HEK293 (cell line): Measurements from ENCODE around the gene DMBT1.

ENCODE experiments used
- CTCF ChIA-PET: fragments of 350-600 bp; formaldehyde crosslinking; extraction: SDS; loops from one replicate; lab custom pipeline; 2021; ENCODE audit warnings: antibody characterized with exemption; lab: Yijun Ruan, JAX
- POLR2A ChIA-PET: fragments of 300-600 bp; formaldehyde crosslinking; extraction: SDS; loops from one replicate; lab custom pipeline; 2020; ENCODE audit warnings: antibody characterized with exemption, inconsistent platforms; lab: Yijun Ruan, JAX
- H3K27ac ChIP-seq: fragments of 200-500 bp; sonication (Bioruptor generic); 2 replicates; pipeline ENCODE4 v1.5.1; 2014; ENCODE audit warnings: low read depth, low read length, control low read depth, inconsistent platforms; ENCODE audit errors: extremely low read depth
- H3K36me3 ChIP-seq, 2 experiments: fragments of 200-500 bp in 1 of 2; sonication (Bioruptor generic) in 1 of 2; 1 replicate in 1 of 2; 2 replicates in 1 of 2; pipeline ENCODE4 v1.5.1; 2014 to 2017; ENCODE audit warnings: inconsistent platforms in 2 of 2, low read length in 2 of 2; ENCODE audit not compliant: control insufficient read depth in 2 of 2, insufficient read depth in 1 of 2
- H3K4me1 ChIP-seq: fragments of 200-500 bp; sonication (Bioruptor generic); 2 replicates; pipeline ENCODE4 v1.5.1; 2014; ENCODE audit warnings: mild to moderate bottlenecking, low read length, inconsistent platforms; ENCODE audit not compliant: control insufficient read depth, insufficient read depth
- H3K4me3 ChIP-seq: 2 replicates; pipeline ENCODE4 v1.5.1; 2011; ENCODE audit warnings: low read depth, mild to moderate bottlenecking, control low read depth, low read length, moderate library complexity
- H3K9me3 ChIP-seq: fragments of 200-500 bp; sonication (Bioruptor generic); 2 replicates; pipeline ENCODE4 v1.5.1; 2014; ENCODE audit warnings: low read depth, low read length, inconsistent platforms; ENCODE audit not compliant: control insufficient read depth, insufficient read depth
- ZBTB20 ChIP-seq: fragments of 450-650 bp; formaldehyde crosslinking; IDR thresholded peaks from 2 replicates; pipeline ENCODE4 v1.5.1; 2016; ENCODE audit warnings: missing biosample characterization, missing genetic modification characterization
- ZIC2 ChIP-seq: fragments of 450-650 bp; formaldehyde crosslinking; IDR thresholded peaks from 2 replicates; pipeline ENCODE4 v1.5.1; 2016; ENCODE audit warnings: missing biosample characterization, missing genetic modification characterization
- ZNF140 ChIP-seq: fragments of 450-650 bp; formaldehyde crosslinking; IDR thresholded peaks from 2 replicates; pipeline ENCODE4 v1.5.1; 2016; ENCODE audit warnings: missing biosample characterization, missing genetic modification characterization
- ZNF19 ChIP-seq: fragments of 450-650 bp; formaldehyde crosslinking; IDR thresholded peaks from 2 replicates; pipeline ENCODE4; 2016; ENCODE audit warnings: missing biosample characterization, missing genetic modification characterization, low read depth
- ZNF239 ChIP-seq: fragments of 450-650 bp; formaldehyde crosslinking; IDR thresholded peaks from 2 replicates; pipeline ENCODE4 v1.5.1; 2016; ENCODE audit warnings: missing biosample characterization, missing genetic modification characterization
- ZNF292 ChIP-seq: fragments of 450-650 bp; formaldehyde crosslinking; IDR thresholded peaks from 2 replicates; pipeline ENCODE4 v1.5.1; 2016; ENCODE audit warnings: low read depth, missing biosample characterization, missing genetic modification characterization, borderline replicate concordance
- ZNF311 ChIP-seq: fragments of 450-650 bp; formaldehyde crosslinking; IDR thresholded peaks from 2 replicates; pipeline ENCODE4 v1.5.1; 2017; ENCODE audit warnings: missing biosample characterization, missing genetic modification characterization, borderline replicate concordance
- ZNF354C ChIP-seq: fragments of 450-650 bp; formaldehyde crosslinking; IDR thresholded peaks from 2 replicates; pipeline ENCODE4 v1.5.1; 2016; ENCODE audit warnings: missing biosample characterization, missing genetic modification characterization, low read depth, borderline replicate concordance
- ZNF433 ChIP-seq: fragments of 450-650 bp; formaldehyde crosslinking; IDR thresholded peaks from 2 replicates; pipeline ENCODE4 v1.5.1; 2016; ENCODE audit warnings: missing biosample characterization, missing genetic modification characterization, low read depth
- ZNF660 ChIP-seq: fragments of 450-650 bp; IDR thresholded peaks from 2 replicates; pipeline ENCODE4 v1.5.1; 2018; ENCODE audit warnings: missing biosample characterization, mild to moderate bottlenecking, missing genetic modification characterization
- ZNF76 ChIP-seq: fragments of 450-650 bp; formaldehyde crosslinking; IDR thresholded peaks from 2 replicates; pipeline ENCODE4; 2016; ENCODE audit warnings: low read depth, missing biosample characterization, missing genetic modification characterization, borderline replicate concordance
- ZNF768 ChIP-seq: fragments of 450-650 bp; formaldehyde crosslinking; IDR thresholded peaks from 2 replicates; pipeline ENCODE4 v1.5.1; 2018; ENCODE audit warnings: missing biosample characterization, mild to moderate bottlenecking, missing genetic modification characterization
- TF ChIP-seq, protein P1 (sequence below): fragments of 450-650 bp; formaldehyde crosslinking; IDR thresholded peaks from 2 replicates; pipeline ENCODE4 v1.5.1; 2016; ENCODE audit warnings: missing biosample characterization, missing genetic modification characterization
- TF ChIP-seq, protein P2 (sequence below): fragments of 450-650 bp; formaldehyde crosslinking; IDR thresholded peaks from 2 replicates; pipeline ENCODE4 v1.5.1; 2016; ENCODE audit warnings: missing biosample characterization, missing genetic modification characterization, borderline replicate concordance
- TF ChIP-seq, protein P3 (sequence below): fragments of 450-650 bp; formaldehyde crosslinking; IDR thresholded peaks from 2 replicates; pipeline ENCODE4 v1.5.1; 2016; ENCODE audit warnings: missing biosample characterization, missing genetic modification characterization
- TF ChIP-seq, protein P4 (sequence below): fragments of 450-650 bp; formaldehyde crosslinking; IDR thresholded peaks from 2 replicates; pipeline ENCODE4 v1.5.1; 2016; ENCODE audit warnings: missing biosample characterization, missing genetic modification characterization
- TF ChIP-seq, protein P5 (sequence below): fragments of 450-650 bp; formaldehyde crosslinking; IDR thresholded peaks from 2 replicates; pipeline ENCODE4 v1.5.1; 2017; ENCODE audit warnings: missing biosample characterization, missing genetic modification characterization
- TF ChIP-seq, protein P6 (sequence below): fragments of 450-650 bp; formaldehyde crosslinking; IDR thresholded peaks from 2 replicates; pipeline ENCODE4 v1.5.1; 2017; ENCODE audit warnings: missing biosample characterization, missing genetic modification characterization

Gene DMBT1

DNA sequence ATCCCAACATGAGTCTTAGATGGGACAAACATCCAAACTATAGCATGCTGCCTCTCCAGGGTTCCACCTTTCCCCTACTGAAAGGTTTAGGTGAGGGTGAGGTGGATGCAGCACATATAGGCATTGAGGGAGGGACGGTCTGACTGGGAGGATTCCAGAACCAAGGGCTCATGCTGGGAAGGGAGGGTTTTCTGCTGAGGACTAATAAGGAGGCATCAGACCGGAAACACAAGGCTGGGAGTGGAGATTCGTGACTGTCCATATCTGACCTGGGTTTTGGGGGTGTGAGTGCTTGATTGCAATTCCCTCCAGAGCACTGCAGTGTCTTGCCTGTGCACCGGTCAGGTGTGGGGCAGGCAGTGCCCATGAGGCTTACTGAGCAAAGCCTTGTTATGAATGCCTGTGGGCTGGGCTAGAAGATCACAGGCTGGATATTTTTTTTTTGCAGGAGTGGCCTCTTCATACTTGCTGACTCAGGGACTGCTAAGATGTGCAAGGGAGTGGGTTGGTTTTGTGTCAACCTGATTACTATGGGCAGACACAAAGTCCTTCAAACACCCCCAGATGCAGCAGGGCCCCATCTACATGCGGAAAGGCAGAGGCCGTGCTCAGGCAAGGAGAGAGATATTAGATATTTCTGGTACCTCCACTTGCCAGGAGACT, 26.7 kb downstream of the DMBT1 start:
- H3K4me3 ChIP-seq: no peak overlapping the region
- ChIA-PET CTCF (no interaction called here), POLR2A (no interaction called here)
- no peaks in the 10 kb centered on the region for H3K36me3 ChIP-seq
- H3K27ac ChIP-seq: no peak overlapping the region
- TF ChIP-seq ZNF76 (tag by site-specific recombination): no peak
- TF ChIP-seq, protein P1, sequence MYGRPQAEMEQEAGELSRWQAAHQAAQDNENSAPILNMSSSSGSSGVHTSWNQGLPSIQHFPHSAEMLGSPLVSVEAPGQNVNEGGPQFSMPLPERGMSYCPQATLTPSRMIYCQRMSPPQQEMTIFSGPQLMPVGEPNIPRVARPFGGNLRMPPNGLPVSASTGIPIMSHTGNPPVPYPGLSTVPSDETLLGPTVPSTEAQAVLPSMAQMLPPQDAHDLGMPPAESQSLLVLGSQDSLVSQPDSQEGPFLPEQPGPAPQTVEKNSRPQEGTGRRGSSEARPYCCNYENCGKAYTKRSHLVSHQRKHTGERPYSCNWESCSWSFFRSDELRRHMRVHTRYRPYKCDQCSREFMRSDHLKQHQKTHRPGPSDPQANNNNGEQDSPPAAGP (tag by site-specific recombination): peak; percentile 56; the same call in 1 of the 2 replicates
- TF ChIP-seq, all 188 proteins: peak for 1
- no peaks in the 10 kb centered on the region for H3K9me3 ChIP-seq
- H3K4me1 ChIP-seq: no peaks in the 10 kb centered on the region

DNA sequence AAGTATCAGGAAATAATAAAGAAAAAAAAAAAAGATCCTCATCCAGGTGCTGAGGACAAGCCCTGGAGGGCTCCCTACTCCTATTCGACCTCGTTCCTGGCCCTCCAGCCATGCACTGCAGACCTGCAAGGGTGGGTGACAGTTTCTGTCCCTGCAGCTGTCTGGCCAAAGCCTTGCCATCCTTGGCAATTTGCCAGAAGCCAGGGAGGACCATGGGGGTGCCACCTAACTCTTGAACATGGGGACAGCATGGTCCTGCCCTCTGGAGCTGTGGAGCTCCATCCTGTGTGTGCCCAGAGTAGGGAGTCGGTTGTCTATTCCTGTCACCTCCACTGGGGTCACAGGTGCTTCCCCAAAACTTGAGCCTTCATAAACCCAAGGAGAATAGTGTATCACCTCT, 27.8 kb downstream of the DMBT1 start:
- H3K27ac ChIP-seq: no peak overlapping the region
- CTCF ChIA-PET: no interaction called here
- no peaks in the 10 kb centered on the region for H3K9me3 ChIP-seq
- no peaks in the 10 kb centered on the region for H3K36me3 ChIP-seq
- POLR2A ChIA-PET: no interaction called here
- H3K4me3 ChIP-seq: no peak overlapping the region
- TF ChIP-seq ZBTB20 (tag by site-specific recombination) (no peak), ZNF76 (tag by site-specific recombination) (no peak), ZNF311 (tag by site-specific recombination) (no peak), ZNF292 (tag by site-specific recombination) (no peak), ZIC2 (tag by site-specific recombination) (no peak), ZNF19 (tag by site-specific recombination) (no peak), ZNF239 (tag by site-specific recombination) (no peak), ZNF433 (tag by site-specific recombination) (no peak), ZNF660 (tag by site-specific recombination) (no peak), ZNF140 (tag by site-specific recombination) (no peak), ZNF354C (no peak), ZNF768 (tag by site-specific recombination) (no peak)
- TF ChIP-seq, protein P2, sequence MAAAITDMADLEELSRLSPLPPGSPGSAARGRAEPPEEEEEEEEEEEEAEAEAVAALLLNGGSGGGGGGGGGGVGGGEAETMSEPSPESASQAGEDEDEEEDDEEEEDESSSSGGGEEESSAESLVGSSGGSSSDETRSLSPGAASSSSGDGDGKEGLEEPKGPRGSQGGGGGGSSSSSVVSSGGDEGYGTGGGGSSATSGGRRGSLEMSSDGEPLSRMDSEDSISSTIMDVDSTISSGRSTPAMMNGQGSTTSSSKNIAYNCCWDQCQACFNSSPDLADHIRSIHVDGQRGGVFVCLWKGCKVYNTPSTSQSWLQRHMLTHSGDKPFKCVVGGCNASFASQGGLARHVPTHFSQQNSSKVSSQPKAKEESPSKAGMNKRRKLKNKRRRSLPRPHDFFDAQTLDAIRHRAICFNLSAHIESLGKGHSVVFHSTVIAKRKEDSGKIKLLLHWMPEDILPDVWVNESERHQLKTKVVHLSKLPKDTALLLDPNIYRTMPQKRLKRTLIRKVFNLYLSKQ (tag by site-specific recombination): no peak
- TF ChIP-seq, protein P3, sequence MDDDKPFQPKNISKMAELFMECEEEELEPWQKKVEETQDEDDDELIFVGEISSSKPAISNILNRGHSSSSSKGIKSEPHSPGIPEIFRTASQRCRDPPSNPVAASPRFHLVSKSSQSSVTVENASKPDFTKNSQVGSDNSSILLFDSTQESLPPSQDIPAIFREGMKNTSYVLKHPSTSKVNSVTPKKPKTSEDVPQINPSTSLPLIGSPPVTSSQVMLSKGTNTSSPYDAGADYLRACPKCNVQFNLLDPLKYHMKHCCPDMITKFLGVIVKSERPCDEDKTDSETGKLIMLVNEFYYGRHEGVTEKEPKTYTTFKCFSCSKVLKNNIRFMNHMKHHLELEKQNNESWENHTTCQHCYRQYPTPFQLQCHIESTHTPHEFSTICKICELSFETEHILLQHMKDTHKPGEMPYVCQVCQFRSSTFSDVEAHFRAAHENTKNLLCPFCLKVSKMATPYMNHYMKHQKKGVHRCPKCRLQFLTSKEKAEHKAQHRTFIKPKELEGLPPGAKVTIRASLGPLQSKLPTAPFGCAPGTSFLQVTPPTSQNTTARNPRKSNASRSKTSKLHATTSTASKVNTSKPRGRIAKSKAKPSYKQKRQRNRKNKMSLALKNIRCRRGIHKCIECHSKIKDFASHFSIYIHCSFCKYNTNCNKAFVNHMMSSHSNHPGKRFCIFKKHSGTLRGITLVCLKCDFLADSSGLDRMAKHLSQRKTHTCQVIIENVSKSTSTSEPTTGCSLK: no peak
- TF ChIP-seq, protein P4, sequence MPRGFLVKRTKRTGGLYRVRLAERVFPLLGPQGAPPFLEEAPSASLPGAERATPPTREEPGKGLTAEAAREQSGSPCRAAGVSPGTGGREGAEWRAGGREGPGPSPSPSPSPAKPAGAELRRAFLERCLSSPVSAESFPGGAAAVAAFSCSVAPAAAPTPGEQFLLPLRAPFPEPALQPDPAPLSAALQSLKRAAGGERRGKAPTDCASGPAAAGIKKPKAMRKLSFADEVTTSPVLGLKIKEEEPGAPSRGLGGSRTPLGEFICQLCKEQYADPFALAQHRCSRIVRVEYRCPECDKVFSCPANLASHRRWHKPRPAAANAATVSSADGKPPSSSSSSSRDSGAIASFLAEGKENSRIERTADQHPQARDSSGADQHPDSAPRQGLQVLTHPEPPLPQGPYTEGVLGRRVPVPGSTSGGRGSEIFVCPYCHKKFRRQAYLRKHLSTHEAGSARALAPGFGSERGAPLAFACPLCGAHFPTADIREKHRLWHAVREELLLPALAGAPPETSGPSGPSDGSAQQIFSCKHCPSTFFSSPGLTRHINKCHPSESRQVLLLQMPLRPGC (tag by site-specific recombination): no peak
- TF ChIP-seq, protein P5, sequence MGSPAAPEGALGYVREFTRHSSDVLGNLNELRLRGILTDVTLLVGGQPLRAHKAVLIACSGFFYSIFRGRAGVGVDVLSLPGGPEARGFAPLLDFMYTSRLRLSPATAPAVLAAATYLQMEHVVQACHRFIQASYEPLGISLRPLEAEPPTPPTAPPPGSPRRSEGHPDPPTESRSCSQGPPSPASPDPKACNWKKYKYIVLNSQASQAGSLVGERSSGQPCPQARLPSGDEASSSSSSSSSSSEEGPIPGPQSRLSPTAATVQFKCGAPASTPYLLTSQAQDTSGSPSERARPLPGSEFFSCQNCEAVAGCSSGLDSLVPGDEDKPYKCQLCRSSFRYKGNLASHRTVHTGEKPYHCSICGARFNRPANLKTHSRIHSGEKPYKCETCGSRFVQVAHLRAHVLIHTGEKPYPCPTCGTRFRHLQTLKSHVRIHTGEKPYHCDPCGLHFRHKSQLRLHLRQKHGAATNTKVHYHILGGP: no peak
- TF ChIP-seq, protein P6, sequence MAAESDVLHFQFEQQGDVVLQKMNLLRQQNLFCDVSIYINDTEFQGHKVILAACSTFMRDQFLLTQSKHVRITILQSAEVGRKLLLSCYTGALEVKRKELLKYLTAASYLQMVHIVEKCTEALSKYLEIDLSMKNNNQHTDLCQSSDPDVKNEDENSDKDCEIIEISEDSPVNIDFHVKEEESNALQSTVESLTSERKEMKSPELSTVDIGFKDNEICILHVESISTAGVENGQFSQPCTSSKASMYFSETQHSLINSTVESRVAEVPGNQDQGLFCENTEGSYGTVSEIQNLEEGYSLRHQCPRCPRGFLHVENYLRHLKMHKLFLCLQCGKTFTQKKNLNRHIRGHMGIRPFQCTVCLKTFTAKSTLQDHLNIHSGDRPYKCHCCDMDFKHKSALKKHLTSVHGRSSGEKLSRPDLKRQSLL: no peak
- no peaks in the 10 kb centered on the region for H3K4me1 ChIP-seq
